ENCODE data around the gene KRTCAP2.
"Not testable (repeated sequence)": the region's sequence is repeated elsewhere in the genome, so short reads cannot be mapped to it uniquely, and the experiment has no call there.

KRTCAP2 gene

DNA sequence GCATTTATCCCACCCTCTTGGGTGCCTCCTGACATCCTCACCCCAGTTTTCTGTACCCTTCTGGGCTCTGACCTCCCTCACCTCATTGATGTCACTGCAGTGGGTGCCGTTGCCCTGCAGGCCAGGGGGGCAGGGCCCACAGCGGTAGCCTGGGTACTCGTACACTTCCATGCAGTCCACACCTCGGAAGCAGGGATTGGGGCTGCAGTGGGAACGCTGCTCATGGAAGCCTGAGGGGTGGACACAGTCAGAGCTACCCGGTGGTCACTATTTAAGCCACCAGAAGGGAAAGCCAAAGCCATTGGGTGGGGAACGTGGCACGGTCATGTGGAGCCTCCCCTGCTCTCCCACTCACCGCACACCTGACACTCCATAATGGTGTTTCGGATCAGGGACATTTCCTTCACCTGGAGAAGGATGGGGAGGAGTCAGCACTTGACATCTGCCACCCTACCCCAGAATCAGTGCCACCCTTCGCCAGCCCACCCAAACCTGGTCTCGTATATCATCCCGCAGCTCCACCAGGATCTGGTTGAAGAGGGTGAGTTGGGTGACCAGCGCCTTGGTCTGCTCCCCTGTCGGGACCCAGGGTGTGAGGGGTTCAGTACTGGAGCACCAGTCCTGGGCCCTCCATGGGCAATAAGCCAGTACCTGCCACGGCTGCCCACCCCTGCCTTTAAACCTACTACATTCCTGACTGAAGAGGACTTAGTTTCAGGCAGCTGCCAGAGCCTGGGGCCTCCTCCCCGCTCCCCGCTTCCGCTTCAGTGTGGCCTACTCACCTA, 29.8 kb upstream of the KRTCAP2 start:
- peak in 1 of 42 donors; percentile 2 for DNase-seq
- intact Hi-C loops (cut with DNase I) = no loop called here

DNA sequence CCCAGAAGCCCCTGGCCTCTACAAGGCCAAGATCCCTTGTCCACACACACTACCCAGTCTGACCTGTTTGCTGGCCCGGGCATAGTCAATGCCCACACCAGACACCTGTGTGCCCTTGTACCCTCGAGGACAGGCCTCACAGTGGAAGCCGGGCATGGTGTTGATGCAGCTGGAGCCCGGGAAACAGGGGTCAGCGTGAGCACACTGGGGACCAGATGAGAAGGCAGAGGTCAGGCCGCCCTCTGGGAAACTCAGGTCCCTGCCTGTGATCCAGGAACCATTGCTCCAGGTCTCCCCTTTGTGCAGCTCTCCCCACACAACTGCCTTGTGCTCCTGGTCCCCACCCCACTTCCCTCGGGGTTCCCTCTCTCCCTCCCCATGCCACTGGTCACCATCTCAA, 29.1 kb upstream of the KRTCAP2 start:
- intact Hi-C loops (cut with DNase I) = no loop called here
- peak in 1 of 42 donors; percentile 1 for DNase-seq

- intact Hi-C loops (cut with DNase I) = no loop called here
- peak in 1 of 42 donors; percentile 0 for DNase-seq
These were observed 27.8 kb upstream of the KRTCAP2 start for GRCh38 chr1:155200920-155201319.

GRCh38 chr1:155199792-155200191, 26.7 kb upstream of the KRTCAP2 start:
- peak in 1 of 42 donors; percentile 0 for DNase-seq

DNA sequence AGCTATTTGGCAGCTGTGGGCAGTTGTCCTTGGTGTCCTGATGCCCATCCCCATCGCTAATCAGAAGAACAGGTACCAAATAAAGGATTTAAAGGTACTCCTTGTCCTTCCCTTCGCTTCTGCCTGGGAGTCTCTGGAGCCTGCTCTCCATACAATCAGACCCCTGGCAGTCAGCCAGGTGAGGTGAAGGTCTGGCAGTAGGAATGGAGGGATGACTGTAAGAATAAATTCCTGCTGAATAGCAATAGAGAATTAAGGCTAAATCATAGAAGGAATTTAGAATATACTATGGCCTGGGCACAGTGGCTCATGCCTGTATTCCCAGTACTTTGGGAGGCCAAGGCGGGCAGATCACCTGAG, 25.4 kb upstream of the KRTCAP2 start:
- intact Hi-C loops (cut with DNase I) = no loop called here
- peak in 1 of 42 donors; percentile 0 for DNase-seq

More at GRCh38 chr1:155199792-155200191, 26.7 kb upstream of the KRTCAP2 start:
- intact Hi-C loops (cut with DNase I) = no loop called here

DNA sequence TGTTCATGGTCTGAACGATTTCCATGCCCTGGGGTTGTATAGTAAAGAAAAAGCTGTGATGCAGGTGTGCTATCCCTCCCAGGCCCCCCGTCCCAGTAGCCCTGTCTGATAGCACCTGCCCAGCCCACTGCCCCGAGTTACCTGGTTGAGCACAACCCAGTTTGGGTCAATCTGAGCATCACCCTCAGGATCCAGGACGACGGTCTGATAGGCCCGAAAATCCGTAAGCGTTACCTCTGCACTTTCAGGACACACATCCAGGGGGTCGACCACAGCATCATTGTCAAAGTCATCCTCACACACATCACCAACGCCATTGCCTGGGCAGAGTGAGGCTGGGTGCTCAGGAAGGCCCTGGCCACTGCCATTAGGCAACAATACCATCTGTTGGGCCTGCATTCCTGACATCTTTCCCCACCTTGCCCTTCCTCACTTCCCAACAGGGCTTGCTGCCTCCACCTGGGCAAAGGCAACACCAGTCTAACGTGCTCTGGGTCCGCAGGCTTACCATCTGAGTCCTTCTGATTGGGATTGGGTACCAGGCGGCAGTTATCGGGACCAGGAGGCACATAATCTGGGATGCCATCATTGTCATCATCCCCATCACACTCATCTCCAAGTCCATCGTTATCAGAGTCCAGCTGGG, 24.9 kb upstream of the KRTCAP2 start:
- peak in 2 of 42 donors; percentile 1 to 5 for DNase-seq
- intact Hi-C loops (cut with DNase I) = no loop called here

DNA sequence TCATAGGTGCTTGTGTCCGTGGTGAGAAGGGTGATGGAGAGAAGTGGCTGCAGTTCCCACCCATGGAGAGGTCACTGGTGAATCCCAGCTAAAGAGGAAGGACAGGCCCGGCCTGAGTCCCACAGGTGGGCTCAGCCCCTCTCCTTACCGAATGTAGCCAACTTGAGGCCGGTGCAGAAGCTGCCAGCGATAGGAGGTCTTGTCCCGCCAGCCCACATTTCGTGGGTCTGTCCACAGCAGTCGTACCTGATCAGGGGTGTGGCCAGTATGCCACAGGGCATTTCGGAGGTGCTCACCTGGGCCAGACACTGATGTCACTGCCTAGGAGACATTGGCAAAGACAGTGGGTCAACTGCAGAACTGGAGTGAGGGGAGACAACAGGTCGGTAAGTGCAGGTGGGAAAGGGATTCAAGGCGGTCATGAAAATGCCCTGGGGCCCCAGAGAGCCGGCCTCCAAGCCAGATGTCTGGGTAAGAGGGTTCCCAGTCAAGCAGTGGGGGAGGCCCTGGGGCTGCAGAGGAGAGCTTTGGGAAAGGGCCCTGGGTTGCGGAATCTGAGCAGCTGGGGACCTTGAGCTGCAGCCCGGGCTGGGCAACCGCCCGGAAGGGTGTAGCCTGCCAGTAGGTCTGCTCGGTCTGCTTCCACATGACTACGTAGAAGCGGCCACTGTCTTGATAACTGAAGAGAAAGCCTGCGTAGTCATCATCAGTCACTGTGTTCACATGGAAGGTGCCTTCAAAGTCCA, 24.0 kb upstream of the KRTCAP2 start:
- DNase-seq = peak in 15 of 42 donors; percentile 5 to 75 (median 48)
- intact Hi-C loops (cut with DNase I) = no loop called here

- peak in 31 of 42 donors; percentile 19 to 87 (median 61) for DNase-seq
- intact Hi-C loops (cut with DNase I) = no loop called here
These were observed 23.2 kb upstream of the KRTCAP2 start for GRCh38 chr1:155196103-155196892.

DNA sequence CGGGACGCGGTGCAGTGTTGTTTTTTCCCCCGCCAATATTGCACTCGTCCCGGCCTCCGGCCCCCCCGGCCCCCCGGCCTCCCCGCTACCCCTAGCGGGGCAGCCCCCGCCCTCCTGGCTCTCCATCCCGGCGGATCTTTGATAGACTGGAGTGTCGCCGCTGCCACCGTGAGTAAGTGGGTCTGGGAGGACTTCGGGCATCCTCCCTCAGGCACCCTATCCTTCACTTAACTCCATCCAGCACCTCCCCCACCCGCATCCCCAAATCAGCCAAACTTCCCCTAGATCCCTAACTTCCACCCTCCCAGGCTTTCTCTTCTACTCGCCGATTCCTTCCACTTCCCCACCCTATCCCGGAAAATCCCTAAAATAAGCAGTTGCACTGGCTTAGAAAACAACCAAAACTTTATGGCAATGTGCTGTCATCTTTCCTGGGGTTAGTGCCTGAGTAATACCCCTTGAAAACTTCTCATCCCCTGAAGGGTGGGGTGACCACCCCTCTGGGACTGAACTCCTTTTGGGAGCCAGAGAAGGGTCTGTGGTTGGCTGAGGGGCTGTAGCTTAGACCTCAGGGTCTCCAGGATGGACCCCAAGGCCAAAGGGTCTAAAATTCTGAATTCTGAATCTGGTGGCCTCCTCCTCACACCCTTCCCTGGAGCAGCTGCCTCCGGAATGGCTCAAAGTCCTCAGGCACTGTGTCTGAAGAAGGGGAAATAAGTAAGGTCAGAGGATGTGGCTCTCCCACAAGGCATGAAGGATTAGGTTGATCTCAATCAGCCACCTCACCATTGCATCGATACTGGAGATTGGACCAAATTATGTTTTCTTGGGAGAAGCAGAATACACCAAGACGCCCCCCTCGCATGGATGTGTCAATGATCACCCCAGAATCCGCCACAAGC, 22.3 kb upstream of the KRTCAP2 start:
- intact Hi-C loops (cut with DNase I) = no loop called here
- no peak for DNase-seq

DNA sequence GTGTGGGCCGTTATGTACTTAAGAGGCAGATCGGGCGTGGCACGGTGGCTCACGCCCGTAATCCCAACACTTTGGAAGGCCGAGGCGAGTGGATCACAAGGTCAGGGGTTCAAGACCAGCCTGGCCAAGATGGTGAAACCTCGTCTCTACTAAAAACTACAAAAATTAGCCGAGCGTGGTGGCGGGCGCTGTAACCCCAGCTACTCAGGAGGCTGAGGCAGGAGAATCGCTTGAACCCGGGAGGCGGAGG, 20.8 kb upstream of the KRTCAP2 start:
- intact Hi-C loops (cut with DNase I); DNase-seq: not testable (repeated sequence)

DNA sequence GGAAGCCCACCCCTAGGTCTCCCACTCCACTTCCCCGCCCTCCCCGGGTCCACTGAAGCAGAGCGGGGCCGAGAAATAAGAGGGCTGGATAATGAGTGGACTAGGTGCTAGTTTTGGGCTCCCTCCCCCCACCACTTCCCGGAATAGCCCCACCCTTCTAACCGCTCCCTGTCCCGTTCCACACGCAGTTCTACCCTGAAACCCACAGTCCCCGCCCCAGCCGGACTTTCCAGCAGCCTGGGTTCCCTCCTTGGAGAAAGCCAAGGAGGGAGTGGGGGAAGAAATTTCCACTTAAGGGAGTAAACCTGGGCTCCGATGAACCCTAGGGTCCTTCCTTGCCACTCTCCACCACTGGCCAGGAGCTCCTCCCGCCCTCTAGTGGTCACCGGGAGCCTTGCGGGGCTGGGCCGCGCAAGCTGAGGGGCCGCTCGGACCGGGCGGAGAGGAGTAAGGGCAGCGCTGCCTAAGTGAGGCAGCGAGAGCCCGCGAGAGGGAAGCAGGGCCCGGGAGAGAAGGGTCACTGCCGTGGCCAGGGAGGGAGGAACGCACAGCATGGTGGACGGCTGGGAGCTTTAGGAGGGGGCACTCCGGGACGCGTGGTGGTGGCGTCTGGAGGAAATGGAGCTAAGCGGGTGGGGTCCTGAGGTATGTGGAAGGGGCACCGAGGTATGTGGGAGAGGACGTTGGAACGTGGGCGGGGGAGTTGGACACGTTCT, 20.3 kb upstream of the KRTCAP2 start:
- intact Hi-C loops (cut with DNase I) = no loop called here
- peak in 41 of 42 donors; percentile 44 to 90 (median 79) for DNase-seq

GRCh38 chr1:155192346-155193274, 19.5 kb upstream of the KRTCAP2 start:
- intact Hi-C loops (cut with DNase I) = no loop called here
- peak in 9 of 42 donors; percentile 28 to 63 (median 34) for DNase-seq

GRCh38 chr1:155191904-155192303, 18.8 kb upstream of the KRTCAP2 start:
- intact Hi-C loops (cut with DNase I) = no loop called here
- DNase-seq = peak in 1 of 42 donors; percentile 2

DNA sequence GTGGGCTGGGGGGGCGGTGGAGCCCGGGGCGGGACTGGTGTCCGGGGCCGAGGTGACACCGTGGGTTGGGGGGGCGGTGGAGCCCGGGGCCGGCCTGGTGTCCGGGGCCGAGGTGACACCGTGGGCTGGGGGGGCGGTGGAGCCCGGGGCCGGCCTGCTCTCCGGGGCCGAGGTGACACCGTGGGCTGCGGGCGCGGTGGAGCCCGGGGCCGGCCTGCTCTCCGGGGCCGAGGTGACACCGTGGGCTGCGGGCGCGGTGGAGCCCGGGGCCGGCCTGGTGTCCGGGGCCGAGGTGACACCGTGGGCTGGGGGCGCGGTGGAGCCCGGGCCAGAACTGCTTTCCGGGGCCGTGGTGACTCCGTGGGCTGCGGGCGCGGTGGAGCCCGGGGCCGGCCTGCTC, 16.8 kb upstream of the KRTCAP2 start:
- intact Hi-C loops (cut with DNase I) = not testable (repeated sequence)
- DNase-seq = peak in 1 of 42 donors; percentile 23

DNA sequence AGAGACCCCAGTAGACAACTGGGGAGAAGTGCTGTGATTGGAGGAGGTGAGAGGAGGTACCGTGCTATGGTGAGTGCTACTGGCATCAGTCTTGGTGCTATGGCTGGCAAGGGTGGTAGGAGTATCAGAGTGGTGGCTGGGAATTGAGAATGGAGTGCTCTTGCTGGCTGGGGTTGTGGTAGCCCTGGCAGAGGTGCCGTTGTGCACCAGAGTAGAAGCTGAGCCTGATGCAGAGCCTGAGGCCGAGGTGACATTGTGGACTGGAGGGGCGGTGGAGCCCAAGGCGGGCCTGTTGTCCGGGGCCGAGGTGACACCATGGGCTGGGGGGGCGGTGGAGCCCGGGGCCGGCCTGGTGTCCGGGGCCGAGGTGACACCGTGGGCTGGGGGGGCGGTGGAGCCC, 15.2 kb upstream of the KRTCAP2 start:
- intact Hi-C loops (cut with DNase I) = no loop called here
- peak in 2 of 42 donors; percentile 3 to 6 for DNase-seq

DNA sequence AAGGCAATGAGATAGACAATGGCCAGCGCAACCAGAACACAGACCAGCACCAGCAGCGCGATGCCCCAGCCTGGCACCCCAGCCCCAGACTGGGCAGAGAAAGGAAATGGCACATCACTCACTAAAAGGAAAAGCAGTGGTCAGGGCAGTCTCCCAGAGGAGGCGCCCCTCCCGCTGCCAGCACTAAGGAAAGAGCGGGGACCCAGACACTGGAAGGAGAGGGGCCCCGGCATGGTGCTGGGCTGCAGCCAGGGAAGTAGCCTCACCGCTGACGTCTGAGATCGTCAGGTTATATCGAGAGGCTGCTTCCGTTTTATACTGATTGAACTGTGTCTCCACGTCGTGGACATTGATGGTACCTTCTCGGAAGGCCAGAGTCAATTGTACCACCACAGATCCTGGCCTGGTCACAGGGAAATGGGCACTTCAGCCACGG, 14.4 kb upstream of the KRTCAP2 start:
- intact Hi-C loops (cut with DNase I) = no loop called here

More for the DNA sequence above, 14.4 kb upstream of the KRTCAP2 start:
- DNase-seq = no peak

All from head of caudate nucleus (tissue), 42 donors.